Activated CD4-positive, alpha-beta T cell treated with anti-CD3 and anti-CD28 coated beads, Interleukin-2, amount 50 U/mL, for 24 hours (primary cell): ENCODE data around the gene RASGRP1.

Source experiments
- DNase-seq, 2 donors: peaks; one replicate each; pipeline ENCODE4 v3.0.0-alpha.2; 2020; ENCODE audit warnings: low read depth in 1 of 2, low spot score in 1 of 2

RASGRP1 gene

GRCh38 chr15:38576261-38576660 lies 11.6 kb upstream of the RASGRP1 start:
- no peak for DNase-seq

- DNase-seq, result no peak
Observed at GRCh38 chr15:38565287-38565670, 665 bp upstream of the RASGRP1 start.

GRCh38 chr15:38563723-38564519 lies 693 bp downstream of the RASGRP1 start:
- peak; percentile 79 to 84 for DNase-seq

- no peak for DNase-seq
Observed at GRCh38 chr15:38562278-38562677, 2.3 kb downstream of the RASGRP1 start.

- DNase-seq, result no peak
Observed at GRCh38 chr15:38560456-38560926, 4.1 kb downstream of the RASGRP1 start.

GRCh38 chr15:38559636-38560307 lies 4.8 kb downstream of the RASGRP1 start:
- no peak for DNase-seq

- no peak for DNase-seq
Observed at GRCh38 chr15:38559131-38559530, 5.5 kb downstream of the RASGRP1 start.

- DNase-seq, result no peak
Observed at GRCh38 chr15:38558372-38559059, 6.1 kb downstream of the RASGRP1 start.

GRCh38 chr15:38557921-38558320 lies 6.7 kb downstream of the RASGRP1 start:
- DNase-seq, result no peak

- peak in 1 of 2 donors; percentile 57 for DNase-seq
Observed at GRCh38 chr15:38555686-38556334, 8.8 kb downstream of the RASGRP1 start.

GRCh38 chr15:38554354-38554753 lies 10.3 kb downstream of the RASGRP1 start:
- peak in 1 of 2 donors; percentile 42 for DNase-seq

- no peak for DNase-seq
Observed at GRCh38 chr15:38553071-38553470, 11.5 kb downstream of the RASGRP1 start.

GRCh38 chr15:38551720-38552648 lies 12.6 kb downstream of the RASGRP1 start:
- DNase-seq, result no peak

- no peak for DNase-seq
Observed at GRCh38 chr15:38549222-38549621, 15.4 kb downstream of the RASGRP1 start.

- no peak for DNase-seq
Observed at GRCh38 chr15:38547255-38547997, 17.2 kb downstream of the RASGRP1 start.

GRCh38 chr15:38545179-38545578 lies 19.4 kb downstream of the RASGRP1 start:
- DNase-seq, result no peak

- DNase-seq, result no peak
Observed at GRCh38 chr15:38541026-38541425, 23.6 kb downstream of the RASGRP1 start.

GRCh38 chr15:38540510-38540909 lies 24.1 kb downstream of the RASGRP1 start:
- no peak for DNase-seq

- no peak for DNase-seq
Observed at GRCh38 chr15:38539008-38539343, 25.6 kb downstream of the RASGRP1 start.
